Adipose tissue (tissue), 3 donors: ENCODE results near the gene USP25. TPM values are rescaled to one million over a fixed set of nuclear protein-coding genes. Genes with fewer than 3 reads are reported as not detected.

ENCODE experiments used
- H3K27ac ChIP-seq: one replicate; pipeline ENCODE4 v1.5.1; 2013; ENCODE audit warnings: low read depth, low read length
- WGBS, 3 donors: extraction: QIAGEN DNeasy Blood & Tissue Kit; methylation state at CpG; one replicate each; pipeline ENCODE4 v1.1.7; 2013; 5-methylcytosine and 5-hydroxymethylcytosine counted together
- polyA plus RNA-seq, 3 donors: library from polyadenylated mRNA; stranded (reverse); fragments of 200-250 nt; gene quantifications; one replicate each; pipeline ENCODE4 v1.2.3, GENCODE V29; 2013
- donor health status: healthy with polysubstance abuse.
- donor health status: Bipolar disorder and iron deficiency.
- donor health status: healthy.

The USP25 gene
- polyA plus RNA-seq, 3 donors, result 7.8 to 18.6 (median 15.4) TPM

DNA sequence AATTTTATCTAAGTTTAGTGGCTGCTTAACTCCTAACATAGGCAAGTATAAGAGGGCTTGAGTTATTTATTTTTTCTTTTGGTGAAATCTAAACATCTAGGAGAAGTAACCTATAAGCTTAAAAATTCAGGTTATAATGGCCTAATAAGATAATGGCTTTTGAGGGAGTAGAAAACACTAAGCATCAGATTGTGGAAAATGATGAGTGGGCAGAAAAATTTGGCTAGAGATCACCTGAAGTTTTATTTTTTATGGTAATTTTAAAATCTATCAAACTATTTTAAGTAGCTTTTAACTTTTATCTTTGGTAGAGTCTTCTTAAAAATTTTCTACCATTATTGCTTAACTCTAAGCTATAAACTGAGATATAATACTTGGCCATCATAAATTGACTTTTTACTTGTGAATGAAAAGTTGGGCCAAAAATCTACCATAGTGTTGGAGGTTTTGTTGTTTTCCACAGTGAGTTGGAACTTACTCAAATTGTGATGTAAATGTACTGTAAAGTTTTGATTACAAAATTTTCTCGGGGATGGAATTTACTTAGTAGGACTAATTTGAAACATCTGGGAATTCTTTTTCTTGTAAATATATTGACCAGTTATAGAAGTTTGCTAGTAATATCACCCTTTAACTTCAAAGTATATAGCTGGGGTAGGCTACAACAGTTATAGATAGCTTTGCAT lies 63.9 kb downstream of the USP25 start:
- 62 to 79% (median 73%) methylated on average over 1 of the region's 1 CpG for WGBS, 3 donors

DNA sequence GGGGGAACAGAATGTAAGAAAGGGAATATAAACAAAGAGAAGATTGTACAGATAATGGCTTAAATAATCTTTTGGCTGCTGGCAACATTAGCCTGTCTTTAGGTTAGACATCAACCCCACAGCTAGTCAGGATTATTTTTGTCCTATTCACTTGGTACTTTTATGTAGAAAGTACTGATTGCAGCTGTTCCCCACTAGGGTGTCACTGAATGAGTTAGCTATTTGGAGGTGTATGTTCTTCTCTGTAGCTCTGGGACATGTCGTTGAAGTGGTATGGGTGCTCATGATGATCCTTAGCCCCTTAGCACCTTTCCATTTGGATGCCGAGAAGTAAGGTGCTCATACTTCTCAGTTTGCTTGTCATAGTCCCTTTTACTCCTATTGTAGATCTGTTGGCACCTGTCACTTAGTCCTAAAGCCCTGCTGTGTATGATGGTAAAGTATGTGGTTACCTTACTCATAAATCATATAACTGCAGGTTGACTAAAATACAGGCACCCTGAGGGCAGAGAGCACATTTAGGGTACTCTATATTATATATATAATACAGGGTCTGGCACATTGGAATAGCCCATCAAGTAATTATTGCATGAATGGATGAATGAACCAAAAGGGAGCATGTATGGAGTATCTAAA lies 64.6 kb downstream of the USP25 start:
- WGBS, 3 donors, result 91 to 99% (median 98%) methylated on average over 2 of the region's 2 CpGs
- H3K27ac ChIP-seq, result no peak overlapping the region

More for the DNA sequence above, 63.9 kb downstream of the USP25 start:
- H3K27ac ChIP-seq, result no peak overlapping the region

DNA sequence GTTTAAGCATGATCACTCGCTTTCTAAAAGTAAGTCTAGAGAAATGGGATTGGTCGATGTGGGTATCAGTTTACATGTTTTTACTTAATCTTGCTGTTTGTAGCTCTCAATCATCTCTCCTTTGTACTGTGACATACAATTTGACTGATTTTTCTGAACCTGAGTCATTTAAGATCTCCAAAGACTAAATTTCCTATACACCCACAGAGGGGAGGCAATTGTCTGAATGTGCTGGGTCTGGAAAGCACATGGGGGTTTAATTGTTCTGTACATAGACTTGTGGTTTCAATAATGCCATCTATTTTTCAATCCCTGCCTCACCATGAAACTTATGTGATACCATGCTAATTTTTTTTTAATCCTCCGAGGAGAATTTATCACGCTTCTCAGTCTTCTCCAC lies 65.8 kb downstream of the USP25 start:
- WGBS, 3 donors, result 95 to 97% (median 96%) methylated on average over 4 of the region's 4 CpGs
- no peak overlapping the region for H3K27ac ChIP-seq

- no peak overlapping the region for H3K27ac ChIP-seq
- 93 to 94% (median 94%) methylated on average over 3 of the region's 3 CpGs for WGBS, 3 donors
Measured at GRCh38 chr21:15797577-15798363, 68.0 kb downstream of the USP25 start.

GRCh38 chr21:15801352-15801863 lies 71.6 kb downstream of the USP25 start:
- no peak overlapping the region for H3K27ac ChIP-seq
- 97 to 100% (median 98%) methylated on average over 3 of the region's 3 CpGs for WGBS, 3 donors

GRCh38 chr21:15804247-15805005 lies 74.6 kb downstream of the USP25 start:
- WGBS, 3 donors, result 98 to 99% (median 99%) methylated on average over 4 of the region's 4 CpGs

DNA sequence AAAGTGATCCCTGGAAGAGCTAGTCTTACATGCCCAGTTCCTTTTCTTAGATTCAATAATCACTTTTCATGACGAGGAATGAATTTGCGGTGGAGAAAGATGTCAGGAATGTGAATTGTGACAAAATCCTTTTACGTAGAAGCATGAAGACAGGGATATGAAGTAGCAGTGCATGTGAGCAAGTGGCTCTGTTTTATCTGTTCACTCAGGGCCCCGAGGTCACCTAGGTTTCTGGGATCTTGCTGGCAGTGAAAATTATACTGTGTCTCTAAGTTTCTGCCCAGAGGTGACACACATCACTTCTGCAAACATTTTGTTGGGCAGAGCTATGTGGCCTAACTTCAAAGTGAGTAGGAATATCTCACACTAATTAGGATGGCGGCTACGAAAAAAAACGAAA lies 79.3 kb downstream of the USP25 start:
- WGBS, 3 donors, result 89 to 96% (median 90%) methylated on average over 7 of the region's 7 CpGs

More at GRCh38 chr21:15804247-15805005, 74.6 kb downstream of the USP25 start:
- no peak overlapping the region for H3K27ac ChIP-seq

GRCh38 chr21:15809818-15810217 lies 80.0 kb downstream of the USP25 start:
- 56 to 73% (median 70%) methylated on average over 3 of the region's 3 CpGs for WGBS, 3 donors
- H3K27ac ChIP-seq, result no peak overlapping the region

More for the DNA sequence above, 79.3 kb downstream of the USP25 start:
- H3K27ac ChIP-seq, result no peak overlapping the region

GRCh38 chr21:15815285-15815684 lies 85.5 kb downstream of the USP25 start:
- WGBS, 3 donors, result 96 to 100% (median 97%) methylated on average over 3 of the region's 3 CpGs
- no peak overlapping the region for H3K27ac ChIP-seq

- H3K27ac ChIP-seq, result no peak overlapping the region
Measured at GRCh38 chr21:15820327-15820726, 90.5 kb downstream of the USP25 start.

DNA sequence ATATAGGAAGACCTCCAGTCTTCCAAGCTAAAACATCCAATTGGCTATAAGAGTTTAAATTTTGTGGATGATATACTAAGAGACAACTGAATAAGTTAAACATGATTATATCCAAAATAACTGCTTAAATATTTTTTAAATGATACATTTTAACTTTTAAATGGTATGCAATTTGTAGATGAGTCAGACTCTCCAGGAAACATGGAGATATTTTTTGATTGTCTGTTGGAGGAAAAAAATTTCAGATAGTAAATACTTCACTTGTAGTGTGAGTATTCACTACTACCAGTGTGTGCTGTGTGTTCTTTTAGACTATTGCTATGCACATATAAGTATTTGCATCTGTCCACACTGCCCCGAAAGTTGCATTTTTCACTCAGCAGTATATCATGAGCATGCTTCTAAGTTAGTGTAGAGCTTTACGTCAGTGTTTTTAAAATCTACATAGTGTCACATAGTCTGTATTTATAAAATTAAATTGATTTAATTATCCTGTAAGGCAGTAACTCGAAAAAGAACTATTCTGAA lies 91.1 kb downstream of the USP25 start:
- H3K27ac ChIP-seq, result no peak overlapping the region
- 86 to 95% (median 93%) methylated on average over 3 of the region's 3 CpGs for WGBS, 3 donors

DNA sequence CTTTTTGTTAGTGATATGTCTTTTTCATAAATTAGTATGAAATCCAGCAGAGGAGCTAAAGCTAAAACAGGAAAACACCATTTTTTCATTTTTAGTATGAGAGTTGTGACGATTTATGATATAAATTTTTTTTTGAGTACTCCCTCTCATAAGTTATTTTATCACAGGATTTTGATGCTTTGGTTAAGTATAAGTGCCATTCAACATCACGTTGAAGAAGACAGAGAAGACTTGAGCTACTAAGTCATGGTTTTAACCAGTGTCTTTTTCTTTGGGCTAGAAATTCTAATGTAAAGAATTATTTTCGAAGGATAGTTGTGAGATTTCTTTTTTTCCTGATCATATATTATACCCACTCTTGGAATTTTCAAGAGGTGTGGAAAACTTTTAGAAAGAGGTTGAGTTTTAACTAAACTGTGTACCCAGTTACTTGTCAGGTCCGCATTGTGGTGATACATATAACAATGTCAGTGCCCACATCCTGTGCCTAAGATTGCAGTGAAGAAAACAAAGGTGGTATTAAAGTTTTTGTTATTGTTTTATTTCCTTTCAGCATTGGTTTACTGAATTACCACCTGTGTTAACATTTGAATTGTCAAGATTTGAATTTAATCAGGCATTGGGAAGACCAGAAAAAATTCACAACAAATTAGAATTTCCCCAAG lies 93.8 kb downstream of the USP25 start:
- no peak overlapping the region for H3K27ac ChIP-seq
- 77 to 89% (median 85%) methylated on average over 4 of the region's 4 CpGs for WGBS, 3 donors

GRCh38 chr21:15825700-15826099 lies 95.9 kb downstream of the USP25 start:
- no peak overlapping the region for H3K27ac ChIP-seq

DNA sequence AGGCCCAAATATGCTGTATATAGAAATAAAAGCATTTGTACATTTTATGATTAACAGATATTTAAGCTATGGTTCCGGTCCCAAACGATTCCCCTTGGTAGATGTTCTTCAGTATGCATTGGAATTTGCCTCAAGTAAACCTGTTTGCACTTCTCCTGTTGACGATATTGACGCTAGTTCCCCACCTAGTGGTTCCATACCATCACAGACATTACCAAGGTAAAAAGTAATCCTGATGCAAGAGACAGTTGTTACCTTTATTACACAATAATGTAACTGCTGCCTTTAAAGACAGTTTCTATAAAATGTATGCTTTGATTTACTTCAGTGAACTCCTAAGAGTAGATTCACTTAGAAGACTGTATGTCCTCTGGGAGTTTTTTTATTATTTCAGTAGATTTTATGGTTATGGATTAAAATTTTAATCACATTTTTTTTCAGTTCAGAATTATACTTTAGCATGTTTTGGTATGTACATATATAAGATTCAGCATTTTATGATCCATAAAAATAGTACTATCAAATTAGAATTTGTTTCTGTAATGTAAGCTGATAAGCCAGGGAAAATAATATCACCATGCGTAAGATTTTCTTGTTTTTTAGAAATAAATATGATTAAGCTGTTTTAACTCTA lies 96.5 kb downstream of the USP25 start:
- WGBS, 3 donors, result 44 to 52% (median 51%) methylated on average over 5 of the region's 5 CpGs
- H3K27ac ChIP-seq, result no peak overlapping the region

More at GRCh38 chr21:15825700-15826099, 95.9 kb downstream of the USP25 start:
- WGBS, 3 donors, result 62 to 67% (median 64%) methylated on average over 2 of the region's 2 CpGs

DNA sequence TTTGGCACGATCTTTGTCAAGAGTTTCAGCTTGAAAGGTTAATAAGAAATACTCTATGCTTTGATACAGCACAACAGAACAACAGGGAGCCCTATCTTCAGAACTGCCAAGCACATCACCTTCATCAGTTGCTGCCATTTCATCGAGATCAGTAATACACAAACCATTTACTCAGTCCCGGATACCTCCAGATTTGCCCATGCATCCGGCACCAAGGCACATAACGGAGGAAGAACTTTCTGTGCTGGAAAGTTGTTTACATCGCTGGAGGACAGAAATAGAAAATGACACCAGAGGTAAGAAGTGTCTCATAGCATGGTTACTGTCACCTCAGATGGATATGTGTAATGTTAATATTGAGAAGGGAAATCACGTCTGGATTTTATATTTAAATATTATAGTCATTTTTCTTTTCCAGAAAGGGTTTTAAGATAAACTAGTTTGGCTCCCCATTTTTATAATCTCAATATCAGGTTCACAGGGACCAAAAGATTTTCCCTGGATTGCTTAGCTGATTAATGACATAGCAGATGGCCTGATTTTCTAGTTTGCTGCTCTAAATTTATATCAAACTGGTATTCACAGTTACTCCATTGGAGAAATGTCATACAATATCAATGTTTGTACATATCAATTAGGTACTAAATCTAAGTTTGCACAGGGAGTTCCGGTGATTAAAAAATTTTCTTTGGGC lies 97.3 kb downstream of the USP25 start:
- WGBS, 3 donors, result 85 to 90% (median 90%) methylated on average over 8 of the region's 8 CpGs
- H3K27ac ChIP-seq, result no peak overlapping the region

DNA sequence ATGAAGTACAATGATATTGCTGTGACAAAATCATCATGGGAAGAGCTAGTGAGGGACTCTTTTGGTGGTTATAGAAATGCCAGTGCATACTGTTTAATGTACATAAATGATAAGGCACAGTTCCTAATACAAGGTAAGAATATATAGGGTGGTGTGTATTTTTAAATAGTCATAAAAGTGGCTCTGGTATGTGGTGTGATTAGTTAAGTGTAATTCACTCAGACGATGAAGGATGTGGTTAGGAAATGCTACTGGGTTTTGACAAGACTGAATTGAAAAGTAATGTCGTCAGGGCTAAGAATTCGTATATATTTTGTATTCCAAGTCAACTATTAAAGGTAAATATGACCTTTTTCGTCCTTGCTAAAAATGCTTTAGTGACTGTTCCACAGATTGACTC lies 101.7 kb downstream of the USP25 start:
- H3K27ac ChIP-seq, result no peak overlapping the region
- 90 to 94% (median 91%) methylated on average over 4 of the region's 4 CpGs for WGBS, 3 donors

DNA sequence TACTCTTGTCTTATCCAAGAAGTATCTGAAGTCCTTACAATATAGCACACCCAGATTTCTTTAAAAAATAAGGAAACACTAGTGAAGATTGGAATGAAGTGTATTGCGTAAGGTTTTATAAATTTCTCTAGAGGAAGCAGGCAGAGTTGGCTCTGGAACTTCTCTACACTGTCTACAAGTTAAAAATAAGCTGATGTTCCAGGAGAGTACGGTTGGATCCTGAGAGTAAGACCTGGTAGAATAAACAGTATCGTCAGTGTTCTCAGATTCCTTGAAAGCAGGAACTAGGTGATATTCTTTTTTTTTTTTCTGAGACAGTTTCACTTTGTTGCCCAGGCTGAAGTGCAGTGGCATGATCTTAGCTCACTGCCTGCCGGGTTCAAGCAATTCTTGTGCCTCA lies 107.9 kb downstream of the USP25 start:
- no peak overlapping the region for H3K27ac ChIP-seq
- 53 to 68% (median 60%) methylated on average over 4 of the region's 4 CpGs for WGBS, 3 donors
